GM11168 (cell line): Measurements from ENCODE around the gene C6orf163.

Experiments used
- in situ Hi-C: fragments of 300-500 bp; cut with MboI; formaldehyde crosslinking; loops from one replicate; pipeline ENCODE4 v1.12.0; 2022; ENCODE audit warnings: low sequenced_read_pairs; ENCODE audit not compliant: unreplicated experiment

C6orf163 gene

GRCh38 chr6:87407901-87408720 is 63.5 kb downstream of the C6orf163 start, which contains the start of gene CFAP206:
Gene CFAP206, plus strand, starts transcription at chr6:87407972. Its CDS starts 1,868 bp downstream, at chr6:87409840.
- in situ Hi-C loops: no loop called here

GRCh38 chr6:87408721-87409155 is 64.1 kb downstream of the C6orf163 start:
- in situ Hi-C loops: no loop called here
